Ectodermal cell (in vitro differentiated cells): ENCODE measurements around the gene CLEC4F.

Source experiments
- H3K27ac ChIP-seq: 2 replicates; pipeline ENCODE4 v1.7.0; 2013; ENCODE audit warnings: mild to moderate bottlenecking, low read depth, low read length; ENCODE audit not compliant: insufficient read depth, poor library complexity, severe bottlenecking
- H3K27me3 ChIP-seq: 2 replicates; pipeline ENCODE4 v1.7.0; 2013; ENCODE audit warnings: mild to moderate bottlenecking, low read length; ENCODE audit not compliant: insufficient read depth, control insufficient read depth, poor library complexity, severe bottlenecking
- H3K36me3 ChIP-seq: one replicate; pipeline ENCODE4 v1.7.0; 2013; ENCODE audit warnings: low read length; ENCODE audit not compliant: control insufficient read depth, insufficient read depth
- H3K4me1 ChIP-seq: one replicate; pipeline ENCODE4 v1.7.0; 2013; ENCODE audit warnings: low read length; ENCODE audit not compliant: control insufficient read depth, insufficient read depth
- H3K4me3 ChIP-seq: 2 replicates; pipeline ENCODE4 v1.7.0; 2013; ENCODE audit warnings: low read depth, low read length, control low read depth; ENCODE audit not compliant: insufficient read depth
- H3K9me3 ChIP-seq: 2 replicates; pipeline ENCODE4 v1.7.0; 2013; ENCODE audit warnings: mild to moderate bottlenecking, low read length, moderate library complexity; ENCODE audit not compliant: control insufficient read depth
- WGBS, 2 experiments: methylation state at CpG; one replicate each; pipeline ENCODE4 v1.1.7; 2013; ENCODE audit warnings: missing lambda C conversion rate in 2 of 2; 5-methylcytosine and 5-hydroxymethylcytosine counted together

CLEC4F gene

GRCh38 chr2:70772486-70773155 is 47.8 kb downstream of the CLEC4F start:
- Histone ChIP-seq H3K27ac (no peak overlapping the region), H3K27me3 (no peaks in the 10 kb centered on the region), H3K36me3 (no peaks in the 10 kb centered on the region), H3K4me1 (no peaks in the 10 kb centered on the region), H3K9me3 (no peaks in the 10 kb centered on the region), H3K4me3 (no peak overlapping the region)
- 92% methylated on average over 2 of the region's 2 CpGs for WGBS, 2 experiments

- Histone ChIP-seq H3K4me3 (no peak overlapping the region), H3K4me1 (no peaks in the 10 kb centered on the region), H3K36me3 (no peaks in the 10 kb centered on the region), H3K27ac (no peak overlapping the region), H3K9me3 (no peaks in the 10 kb centered on the region), H3K27me3 (no peaks in the 10 kb centered on the region)
- WGBS, 2 experiments = 96 to 97% methylated on average over 2 of the region's 2 CpGs
Measured at GRCh38 chr2:70771446-70771845, 49.0 kb downstream of the CLEC4F start.

GRCh38 chr2:70769450-70769849 is 50.9 kb downstream of the CLEC4F start:
- WGBS, 2 experiments = 64 to 72% methylated on average over 2 of the region's 2 CpGs
- Histone ChIP-seq H3K4me1 (peaks cover 7% of the 10 kb centered on the region), H3K27ac (no peak overlapping the region), H3K4me3 (no peak overlapping the region), H3K27me3 (no peaks in the 10 kb centered on the region), H3K9me3 (no peaks in the 10 kb centered on the region), H3K36me3 (no peaks in the 10 kb centered on the region)

- WGBS, 2 experiments = 52 to 57% methylated on average over 5 to 6 of the region's 7 CpGs
- H3K4me1 ChIP-seq = peaks cover 9% of the 10 kb centered on the region
- H3K36me3 ChIP-seq = no peaks in the 10 kb centered on the region
- no peaks in the 10 kb centered on the region for H3K9me3 ChIP-seq
- no peak overlapping the region for H3K27ac ChIP-seq
- H3K4me3 ChIP-seq = no peak overlapping the region
- H3K27me3 ChIP-seq = no peaks in the 10 kb centered on the region
Measured at GRCh38 chr2:70768590-70769085, 51.8 kb downstream of the CLEC4F start.

GRCh38 chr2:70767699-70768589 is 52.5 kb downstream of the CLEC4F start, which contains the start of gene ADD2:
Gene ADD2 (minus strand): TSS chr2:70768200. CDS start chr2:70706408, 61,792 bp downstream.
- Histone ChIP-seq H3K4me1 (peaks cover 9% of the 10 kb centered on the region), H3K36me3 (no peaks in the 10 kb centered on the region), H3K9me3 (no peaks in the 10 kb centered on the region), H3K27me3 (no peaks in the 10 kb centered on the region), H3K27ac (peak within 1 kb of the TSS; percentile 79), H3K4me3 (peak within 1 kb of the TSS; percentile 65)
- 0% methylated on average over 54 to 57 of the region's 74 CpGs for WGBS, 2 experiments

GRCh38 chr2:70767079-70767698 is 53.2 kb downstream of the CLEC4F start:
- Histone ChIP-seq H3K27ac (peak overlapping the region; percentile 79), H3K36me3 (no peaks in the 10 kb centered on the region), H3K9me3 (no peaks in the 10 kb centered on the region), H3K4me1 (peaks cover 9% of the 10 kb centered on the region), H3K4me3 (peak overlapping the region; percentile 65), H3K27me3 (no peaks in the 10 kb centered on the region)
- 0% methylated on average over 51 of the region's 51 CpGs for WGBS, 2 experiments

- Histone ChIP-seq H3K27ac (no peak overlapping the region), H3K4me3 (peak overlapping the region; percentile 65), H3K4me1 (peaks cover 9% of the 10 kb centered on the region), H3K27me3 (no peaks in the 10 kb centered on the region), H3K9me3 (no peaks in the 10 kb centered on the region), H3K36me3 (no peaks in the 10 kb centered on the region)
- WGBS, 2 experiments = 2 to 3% methylated on average over 6 of the region's 7 CpGs
Measured at GRCh38 chr2:70766357-70767078, 53.9 kb downstream of the CLEC4F start.

GRCh38 chr2:70765507-70765906 is 54.9 kb downstream of the CLEC4F start:
- 91 to 93% methylated on average over 7 of the region's 7 CpGs for WGBS, 2 experiments
- Histone ChIP-seq H3K36me3 (no peaks in the 10 kb centered on the region), H3K9me3 (no peaks in the 10 kb centered on the region), H3K27ac (no peak overlapping the region), H3K4me1 (peaks cover 9% of the 10 kb centered on the region), H3K27me3 (no peaks in the 10 kb centered on the region), H3K4me3 (no peak overlapping the region)

GRCh38 chr2:70759446-70759845 is 61.0 kb downstream of the CLEC4F start:
- Histone ChIP-seq H3K27ac (no peak overlapping the region), H3K4me3 (no peak overlapping the region), H3K4me1 (peaks cover 11% of the 10 kb centered on the region), H3K27me3 (no peaks in the 10 kb centered on the region), H3K9me3 (no peaks in the 10 kb centered on the region), H3K36me3 (no peaks in the 10 kb centered on the region)
- 68 to 91% methylated on average over 1 of the region's 1 CpG for WGBS, 2 experiments
